GM21825 (cell line): Measurements from ENCODE around the gene MTOR.
A peak's percentile ranks its signal among the peaks of the same experiment; 100 is the strongest.
"Not testable (repeated sequence)": the region's sequence is repeated elsewhere in the genome, so short reads cannot be mapped to it uniquely, and the experiment has no call there.

Source experiments
- ATAC-seq: cut with Tn5 transposase; IDR thresholded peaks from one replicate; pipeline ENCODE4 v1.9.1; 2021; ENCODE audit warnings: mild to moderate bottlenecking, moderate library complexity; ENCODE audit not compliant: unreplicated experiment

Gene MTOR

DNA sequence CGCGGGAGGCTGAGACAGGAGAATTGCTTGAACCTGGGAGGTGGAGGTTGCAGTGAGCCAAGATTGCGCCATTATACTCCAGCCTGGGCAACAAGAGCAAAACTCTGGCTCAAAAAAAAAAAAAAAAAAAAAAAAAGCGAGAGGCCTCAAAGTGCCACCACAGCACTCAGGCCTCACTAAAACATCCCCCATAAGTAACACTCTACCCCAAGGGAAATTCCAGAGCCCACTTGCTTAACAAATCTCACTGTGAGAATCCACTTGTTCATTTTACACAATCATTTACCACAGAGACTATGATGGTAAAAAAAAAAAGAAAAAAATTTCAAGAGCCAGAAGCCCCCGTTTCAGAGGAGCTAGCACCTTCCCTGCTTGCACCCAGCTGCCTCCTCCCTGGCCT lies 136.4 kb downstream of the MTOR start:
- no peak for ATAC-seq

GRCh38 chr1:11124965-11125364 lies 137.4 kb downstream of the MTOR start:
- ATAC-seq, result no peak

- ATAC-seq, result no peak
These were observed 146.0 kb downstream of the MTOR start for GRCh38 chr1:11116318-11116717.

GRCh38 chr1:11114966-11115365 lies 147.4 kb downstream of the MTOR start:
- no peak for ATAC-seq

DNA sequence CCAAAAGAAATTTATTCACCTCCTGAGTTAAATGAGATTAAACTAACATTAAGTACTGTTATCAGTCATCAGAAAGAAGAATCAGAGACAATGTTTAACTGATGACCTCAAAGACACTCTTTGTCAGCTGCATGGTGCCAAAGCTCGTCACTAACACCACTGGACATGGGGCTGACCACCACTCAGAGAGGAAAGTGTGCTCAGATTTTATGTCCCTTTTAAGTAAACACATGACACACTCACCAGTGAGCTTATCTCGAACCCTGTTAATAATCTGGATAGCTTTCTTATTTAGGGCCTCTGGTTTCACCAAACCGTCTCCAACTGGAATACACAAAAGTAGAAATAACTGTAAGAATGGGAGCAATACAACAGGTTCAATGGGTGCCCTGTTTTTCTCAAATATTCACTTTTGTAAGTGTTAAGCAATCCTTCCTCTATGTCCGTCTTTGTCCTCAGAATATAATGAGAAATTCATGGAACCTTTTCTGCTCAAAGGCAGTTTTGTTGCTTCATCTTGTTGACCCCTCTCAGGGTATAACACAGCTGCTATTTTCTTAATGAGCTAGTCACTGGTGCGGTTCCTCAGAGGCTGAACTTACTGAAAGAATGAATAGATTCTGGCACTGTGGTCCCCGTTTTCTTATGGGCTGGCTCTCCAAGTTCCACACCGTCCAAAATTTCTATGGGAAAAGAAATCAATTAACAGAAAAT lies 153.1 kb downstream of the MTOR start:
- no peak for ATAC-seq

- ATAC-seq, result no peak
These were observed 154.8 kb downstream of the MTOR start for GRCh38 chr1:11107599-11107998.

GRCh38 chr1:11105586-11105985 lies 156.8 kb downstream of the MTOR start:
- no peak for ATAC-seq

DNA sequence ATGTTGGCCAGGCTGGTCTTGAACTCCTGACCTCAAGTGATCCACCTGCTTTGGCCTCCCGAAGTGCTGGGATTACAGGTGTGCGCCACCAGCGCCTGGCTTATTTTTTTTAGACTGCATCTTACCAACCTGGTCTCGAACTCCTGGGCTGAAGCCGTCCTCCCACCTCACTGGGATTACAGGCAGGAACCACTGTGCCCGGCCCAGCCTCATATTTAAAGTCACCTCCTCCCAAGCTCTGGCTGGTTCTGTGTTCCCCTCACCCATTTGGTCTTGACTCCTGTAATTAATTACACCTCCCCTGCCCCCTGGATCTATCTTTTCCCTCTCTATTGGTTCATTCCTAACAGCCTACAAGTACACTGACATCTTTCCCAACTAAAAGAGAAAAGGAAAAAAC lies 161.0 kb downstream of the MTOR start:
- ATAC-seq, result no peak

DNA sequence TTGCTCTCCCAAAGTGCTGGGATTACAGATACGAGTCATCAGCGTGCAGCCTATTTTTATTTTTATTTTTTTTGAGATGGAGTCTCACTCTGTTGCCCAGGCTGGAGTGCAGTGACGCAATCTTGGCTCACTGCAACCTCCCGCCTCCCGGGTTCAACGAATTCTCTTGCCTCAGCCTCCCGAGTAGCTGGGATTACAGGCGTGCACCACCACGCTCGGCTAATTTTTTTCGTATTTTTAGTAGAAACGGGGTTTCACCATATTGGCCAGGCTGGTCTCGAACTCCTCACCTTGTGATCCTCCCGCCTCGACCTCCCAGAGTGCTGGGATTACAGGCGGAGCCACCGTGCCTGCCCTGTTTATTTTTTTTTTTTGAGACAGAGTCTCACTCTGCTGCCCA lies 161.5 kb downstream of the MTOR start:
- ATAC-seq, result not testable (repeated sequence)

- no peak for ATAC-seq
These were observed 162.2 kb downstream of the MTOR start for GRCh38 chr1:11100149-11100493.

DNA sequence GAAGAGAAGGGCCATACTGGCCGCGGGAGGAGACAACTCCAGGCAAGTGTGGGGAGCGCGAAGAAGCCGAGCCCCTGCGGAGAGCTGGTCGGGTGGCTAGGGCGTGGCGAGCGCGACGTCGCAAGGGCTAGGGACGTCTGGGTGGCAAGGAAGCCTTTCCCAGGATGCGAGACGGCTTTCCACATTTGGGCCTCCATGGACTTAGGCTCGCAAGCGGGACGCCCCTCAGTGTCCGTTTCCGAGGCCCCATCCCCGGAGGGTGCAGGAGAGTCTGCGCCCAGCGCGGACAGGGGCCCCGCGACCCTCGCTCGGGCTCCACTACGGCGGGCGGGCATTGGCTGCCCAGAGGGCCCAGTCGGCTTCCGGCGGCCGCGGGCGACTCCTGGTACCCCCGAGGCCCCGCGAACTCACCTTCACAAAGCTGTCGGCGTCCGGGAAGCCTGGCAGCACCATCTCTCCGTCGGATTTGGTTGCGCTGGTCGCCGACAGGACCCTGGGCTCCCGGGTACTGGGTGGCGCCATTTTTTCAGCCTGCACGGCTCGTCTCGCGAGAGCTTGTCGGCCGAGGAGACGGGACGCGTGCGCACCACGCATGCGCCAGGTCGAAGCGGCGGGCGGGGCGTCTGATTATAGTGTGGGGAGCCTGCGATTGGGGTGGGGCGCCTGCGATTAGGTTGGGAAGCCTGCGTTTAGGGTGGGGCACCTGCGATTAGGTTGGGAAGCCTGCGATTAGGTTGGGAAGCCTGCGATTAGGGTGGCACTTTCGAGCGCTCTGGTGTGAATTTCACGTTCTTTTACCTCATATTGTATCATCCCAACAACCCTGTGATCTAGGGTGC lies 162.8 kb downstream of the MTOR start, which contains the start of gene EXOSC10:
Gene EXOSC10, minus strand, starts transcription at position 560 of the 839 bp plus-strand sequence. Its CDS starts 38 bp downstream, at position 522.
- ATAC-seq, result peak; percentile 91

DNA sequence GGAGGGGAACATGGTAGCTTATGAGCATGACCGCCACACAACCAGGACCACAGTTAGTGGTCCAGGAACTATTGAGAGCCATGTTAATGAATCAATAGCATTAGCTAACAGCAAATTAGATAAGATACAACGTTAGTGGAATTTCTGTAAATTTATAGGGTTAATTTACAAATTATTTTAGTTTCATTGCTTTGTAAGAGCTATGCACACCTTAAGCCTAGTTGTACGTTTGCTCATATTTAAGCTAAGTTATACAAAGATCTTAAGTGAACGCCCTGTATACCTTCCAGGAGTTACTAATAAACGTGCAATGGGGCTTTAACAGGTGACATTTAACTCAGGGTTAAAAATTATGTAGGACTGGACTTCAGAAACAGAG lies 163.4 kb downstream of the MTOR start:
- ATAC-seq, result no peak

DNA sequence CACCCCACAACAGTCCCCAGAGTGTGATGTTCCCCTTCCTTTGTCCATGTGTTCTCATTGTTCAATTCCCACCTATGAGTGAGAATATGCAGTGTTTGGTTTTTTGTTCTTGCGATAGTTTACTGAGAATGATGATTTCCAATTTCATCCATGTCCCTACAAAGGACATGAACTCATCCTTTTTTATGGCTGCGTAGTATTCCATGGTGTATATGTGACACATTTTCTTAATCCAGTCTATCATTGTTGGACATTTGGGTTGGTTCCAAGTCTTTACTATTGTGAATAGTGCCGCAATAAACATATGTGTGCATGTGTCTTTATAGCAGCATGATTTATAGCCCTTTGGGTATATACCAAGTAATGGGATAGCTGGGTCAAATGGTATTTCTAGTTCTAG lies 178.6 kb downstream of the MTOR start:
- ATAC-seq, result not testable (repeated sequence)

DNA sequence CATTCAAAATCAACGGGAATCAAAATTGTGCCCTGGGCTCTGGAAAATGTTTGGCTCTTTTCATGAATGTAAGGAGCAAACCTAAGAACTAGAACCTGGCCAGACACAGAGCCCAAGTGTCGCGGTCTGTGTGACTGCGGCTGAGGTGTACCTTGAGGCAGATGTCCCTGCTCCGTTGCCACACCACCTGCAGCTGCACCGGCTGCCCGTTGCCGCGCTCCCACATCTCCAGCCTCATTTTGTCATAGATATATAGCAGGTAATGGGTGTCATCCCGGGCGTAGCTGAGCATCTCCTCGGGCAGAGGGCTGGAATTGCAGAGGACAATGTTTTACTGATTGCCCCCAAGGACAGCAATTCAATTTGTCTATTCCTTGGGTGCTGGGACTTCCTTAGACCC lies 181.4 kb downstream of the MTOR start:
- no peak for ATAC-seq

DNA sequence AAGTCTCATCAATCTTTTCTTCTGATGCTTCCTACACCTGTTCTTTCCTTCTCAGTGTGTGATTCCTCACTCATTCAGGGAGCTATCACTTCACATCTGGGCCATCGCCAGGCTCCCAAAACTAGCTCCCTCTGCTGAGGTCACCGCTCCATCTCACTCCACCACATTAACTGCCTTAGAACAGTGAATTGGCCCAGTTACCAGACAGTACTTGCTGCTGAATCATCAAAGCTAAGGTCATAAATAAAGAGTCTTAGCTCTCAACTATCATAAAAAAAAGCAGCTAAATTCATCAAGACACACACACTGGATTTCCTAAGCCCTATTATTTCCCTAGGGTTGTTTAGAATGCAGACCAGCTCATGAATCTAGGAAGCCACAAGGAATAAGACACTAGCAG lies 183.7 kb downstream of the MTOR start:
- no peak for ATAC-seq

DNA sequence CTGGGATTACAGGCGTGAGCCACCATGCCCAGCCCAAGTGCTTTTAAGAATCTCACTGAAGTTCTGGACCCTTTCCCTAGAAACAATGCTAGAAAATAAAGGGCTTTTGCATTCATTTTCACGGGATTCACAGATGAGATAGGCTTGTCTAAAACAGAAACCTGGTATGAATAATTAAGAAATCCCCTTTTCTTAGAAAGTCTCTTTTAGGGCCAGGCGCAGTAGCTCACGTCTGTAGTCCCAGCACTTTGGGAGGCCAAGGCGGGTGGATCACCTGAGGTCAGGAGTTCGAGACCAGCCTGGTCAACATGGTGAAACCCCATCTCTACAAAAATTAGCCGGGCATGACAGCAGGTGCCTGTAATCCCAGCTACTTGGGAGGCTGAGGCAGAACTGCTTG lies 189.0 kb downstream of the MTOR start:
- not testable (repeated sequence) for ATAC-seq

DNA sequence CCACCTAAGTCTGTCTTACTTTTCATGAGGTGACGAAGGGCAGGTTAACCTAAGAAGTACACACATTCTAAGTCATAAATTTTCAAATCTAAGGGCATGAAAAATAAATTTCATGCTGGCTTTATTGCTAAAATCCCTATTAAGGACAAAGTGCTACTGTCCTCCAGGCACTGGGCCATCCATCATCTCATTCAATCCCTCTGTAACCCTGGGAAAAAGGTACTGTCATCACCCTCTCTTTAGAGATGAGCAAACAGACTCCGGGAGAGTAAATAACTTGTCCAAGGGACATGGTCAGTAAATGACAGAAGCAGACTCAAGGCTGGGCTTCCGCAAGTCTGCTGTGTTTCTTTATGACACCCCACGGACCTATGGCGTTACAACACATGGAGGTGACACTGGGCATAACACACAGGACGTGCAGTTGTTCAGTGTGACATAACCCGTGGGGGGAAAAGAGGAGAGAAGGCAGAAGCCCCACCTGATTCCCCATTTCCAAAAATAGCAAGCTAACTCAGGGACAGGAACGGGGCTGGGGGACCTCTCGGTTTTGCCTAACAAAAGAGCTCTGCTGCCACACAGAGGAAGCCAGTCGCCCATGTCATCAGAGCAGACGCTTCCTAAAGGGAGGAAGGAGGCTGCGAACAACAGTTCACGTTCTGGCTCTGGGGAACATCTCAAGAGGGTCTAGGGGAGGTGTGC lies 190.0 kb downstream of the MTOR start:
- no peak for ATAC-seq

- ATAC-seq, result no peak
These were observed 190.7 kb downstream of the MTOR start for GRCh38 chr1:11071463-11072215.

- ATAC-seq, result no peak
These were observed 191.5 kb downstream of the MTOR start for GRCh38 chr1:11070876-11071275.

DNA sequence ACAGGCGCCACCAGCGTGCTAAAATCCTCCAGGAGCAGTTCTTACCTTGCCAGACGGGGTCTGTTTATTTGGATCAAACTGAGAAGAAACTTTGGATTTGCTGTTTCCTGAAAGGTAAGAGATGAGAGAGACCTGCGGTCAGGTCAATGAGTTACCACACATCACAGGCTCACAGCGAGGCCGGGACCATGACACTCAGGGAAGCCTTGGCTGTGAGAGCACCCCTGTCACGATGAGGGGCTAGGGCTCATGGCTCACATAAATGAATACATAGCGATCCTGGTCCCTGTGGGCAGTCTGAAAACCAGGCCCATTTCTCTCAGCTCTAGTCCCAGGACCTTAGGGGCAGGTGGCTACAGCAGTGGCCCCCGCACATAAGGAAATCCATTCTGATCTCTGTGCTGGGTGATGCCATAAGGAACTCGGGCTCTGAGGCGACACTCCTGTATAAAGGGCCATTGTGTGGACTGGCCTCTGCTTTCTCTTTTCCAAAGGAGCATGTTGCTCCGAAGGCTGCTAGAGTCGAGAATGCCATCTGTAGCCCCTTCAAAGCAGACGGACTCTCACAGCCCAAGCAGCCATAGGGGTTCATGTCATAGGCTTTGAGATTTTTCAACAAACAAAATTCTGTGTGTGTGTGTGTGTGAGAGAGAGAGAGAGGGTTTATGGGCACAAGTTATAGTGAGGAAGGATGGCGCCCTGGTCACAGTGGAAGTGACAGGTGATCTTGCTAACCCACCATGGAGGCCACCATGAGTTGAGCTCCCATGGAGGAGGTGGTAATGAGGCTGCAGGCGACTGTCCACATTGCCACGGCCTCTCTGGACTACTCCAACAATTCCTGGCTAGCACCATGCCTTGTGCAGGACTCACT lies 193.5 kb downstream of the MTOR start:
- no peak for ATAC-seq
